CD4-positive, alpha-beta T cell (primary cell): Measurements from ENCODE around the gene OR2T10. TPM values are rescaled to one million over a fixed set of nuclear protein-coding genes. Genes with fewer than 3 reads are reported as not detected.

Source experiments
- ATAC-seq: fragments of 200-7000 bp; cut with Tn5 transposase; one replicate; pipeline ENCODE4 v1.10.0; 2022; ENCODE audit warnings: mild to moderate bottlenecking; ENCODE audit not compliant: poor library complexity
- CTCF ChIA-PET: fragments of 350-600 bp; sonication (Branson Sonifier 250); formaldehyde crosslinking; loops from one replicate; lab custom pipeline; 2021; ENCODE audit warnings: antibody characterized with exemption, inconsistent platforms; lab: Charles Lee
- POLR2A ChIA-PET: fragments of 350-600 bp; sonication (Branson Sonifier 250); formaldehyde crosslinking; loops from one replicate; lab custom pipeline; 2021; ENCODE audit warnings: antibody characterized with exemption, inconsistent platforms; lab: Charles Lee
- DNase-seq, 14 experiments: peaks; one replicate each; pipeline ENCODE4 v3.0.0-alpha.2; 2013 to 2020; ENCODE audit warnings: mixed read lengths in 2 of 14
- H3K27ac ChIP-seq, 2 donors: one replicate each; pipeline versions ENCODE4 v1.5.1 to v1.7.0; 2013; ENCODE audit warnings: low read length in 2 of 2, low read depth in 1 of 2, mild to moderate bottlenecking in 1 of 2
- H3K27me3 ChIP-seq, 2 experiments: 1 replicate in 1 of 2; 2 replicates in 1 of 2; pipeline versions ENCODE4 v1.6.1 to v1.7.0; 2013; ENCODE audit warnings: low read length in 2 of 2, control low read depth in 1 of 2, mild to moderate bottlenecking in 1 of 2, moderate library complexity in 1 of 2; ENCODE audit not compliant: insufficient read depth in 2 of 2, control insufficient read depth in 1 of 2
- H3K36me3 ChIP-seq: one replicate; pipeline ENCODE4 v1.6.1; 2013; ENCODE audit warnings: low read length, control low read depth; ENCODE audit not compliant: insufficient read depth
- H3K4me1 ChIP-seq: one replicate; pipeline ENCODE4 v1.6.1; 2013; ENCODE audit warnings: low read length, control low read depth; ENCODE audit not compliant: insufficient read depth
- H3K4me3 ChIP-seq: one replicate; pipeline ENCODE4 v1.5.1; 2013; ENCODE audit warnings: mild to moderate bottlenecking, low read length, moderate library complexity
- H3K9me3 ChIP-seq, 2 experiments: 1 replicate in 1 of 2; 2 replicates in 1 of 2; pipeline versions ENCODE4 v1.6.1 to v1.7.0; 2013; ENCODE audit warnings: low read length in 2 of 2, mild to moderate bottlenecking in 2 of 2, control low read depth in 1 of 2, moderate library complexity in 1 of 2; ENCODE audit not compliant: control insufficient read depth in 1 of 2, insufficient read depth in 1 of 2
- H3K27ac Mint-ChIP-seq: one replicate; pipeline ENCODE4 v1.8.0; 2020; ENCODE audit warnings: mixed read lengths
- H3K27me3 Mint-ChIP-seq: one replicate; pipeline ENCODE4 v1.8.0; 2021; ENCODE audit warnings: mixed read lengths
- H3K36me3 Mint-ChIP-seq: one replicate; pipeline ENCODE4 v1.8.0; 2021; ENCODE audit warnings: low read depth, mixed read lengths
- H3K4me1 Mint-ChIP-seq: one replicate; pipeline ENCODE4 v1.8.0; 2021; ENCODE audit warnings: low read depth, mixed read lengths
- H3K4me3 Mint-ChIP-seq: one replicate; pipeline ENCODE4 v1.8.0; 2020; ENCODE audit warnings: mild to moderate bottlenecking, mixed read lengths
- H3K9me3 Mint-ChIP-seq: one replicate; pipeline ENCODE4 v1.8.0; 2020; ENCODE audit warnings: mixed read lengths
- CTCF ChIP-seq: fragments of 200-600 bp; IDR thresholded peaks from one replicate; pipeline ENCODE4 v1.8.0; 2022; ENCODE audit warnings: antibody characterized with exemption, mild to moderate bottlenecking
- intact Hi-C, 2 experiments: fragments of 100-400 bp; cut with DNase I in 1 of 2; cut with micrococcal nuclease in 1 of 2; formaldehyde crosslinking; loops; one replicate each; pipeline versions ENCODE4 v1.15.1 to v1.9.0; 2023 to 2025; cut with DNase I, micrococcal nuclease
- total RNA-seq, 174 experiments: library from RNA in 2 of 174; stranded (reverse) in 2 of 174; gene quantifications; one replicate each; pipeline ENCODE4 v1.2.3 and lab custom pipeline; 2021 to 2026

Gene OR2T10
- total RNA-seq, 2 experiments from 2014 or later = not detected

GRCh38 chr1:248622570-248623001 is 25.1 kb upstream of the OR2T10 start:
- Histone ChIP-seq H3K4me3 (no peak overlapping the region), H3K27me3 (no peaks in the 10 kb centered on the region), H3K4me1 (no peaks in the 10 kb centered on the region), H3K36me3 (no peaks in the 10 kb centered on the region), H3K27ac (no peak overlapping the region), H3K9me3 (no peaks in the 10 kb centered on the region)
- no peaks in the 10 kb centered on the region for H3K9me3 Mint-ChIP-seq
- no peak overlapping the region for H3K4me3 Mint-ChIP-seq
- intact Hi-C loops = loop anchor here (2.0 to 5.0 kb wide), 2 partner anchors 184 to 185 kb away; no protein-coding TSS in a partner anchor
- ATAC-seq = peak; percentile 70
- no peaks in the 10 kb centered on the region for H3K36me3 Mint-ChIP-seq
- peak; percentile 62 for TF ChIP-seq CTCF
- ChIA-PET CTCF (no interaction called here), POLR2A (no interaction called here)
- H3K4me1 Mint-ChIP-seq = no peaks in the 10 kb centered on the region
- H3K27me3 Mint-ChIP-seq = no peaks in the 10 kb centered on the region
- no peak overlapping the region for H3K27ac Mint-ChIP-seq
- DNase-seq = peak in 4 of 14 experiments; percentile 11 to 53 (median 38)

- H3K4me1 ChIP-seq = no peaks in the 10 kb centered on the region
- no peak overlapping the region for H3K27ac ChIP-seq
- Mint-ChIP-seq H3K27me3 (no peaks in the 10 kb centered on the region), H3K4me3 (no peak overlapping the region), H3K27ac (no peak overlapping the region), H3K36me3 (no peaks in the 10 kb centered on the region), H3K4me1 (no peaks in the 10 kb centered on the region), H3K9me3 (no peaks in the 10 kb centered on the region)
- no peak for TF ChIP-seq CTCF
- intact Hi-C loops = loop anchor here (2.0 to 5.0 kb wide), 2 partner anchors 185 to 186 kb away; no protein-coding TSS in a partner anchor
- DNase-seq (no peak), ATAC-seq (no peak)
- no peak overlapping the region for H3K4me3 ChIP-seq
- H3K9me3 ChIP-seq = no peaks in the 10 kb centered on the region
- POLR2A ChIA-PET = no interaction called here
- no peaks in the 10 kb centered on the region for H3K36me3 ChIP-seq
- no peaks in the 10 kb centered on the region for H3K27me3 ChIP-seq
- CTCF ChIA-PET = no interaction called here
Observed at GRCh38 chr1:248621770-248622169, 24.3 kb upstream of the OR2T10 start.

GRCh38 chr1:248618878-248619277 is 21.4 kb upstream of the OR2T10 start:
- DNase-seq (peak in 13 of 14 experiments; percentile 5 to 52 (median 43)), ATAC-seq (no peak)
- Histone ChIP-seq H3K27me3 (no peaks in the 10 kb centered on the region), H3K36me3 (no peaks in the 10 kb centered on the region), H3K4me1 (no peaks in the 10 kb centered on the region), H3K4me3 (no peak overlapping the region), H3K27ac (no peak overlapping the region), H3K9me3 (no peaks in the 10 kb centered on the region)
- ChIA-PET CTCF (no interaction called here), POLR2A (interaction anchor here (1.0 kb wide), 1 partner anchor 9 kb away, joined by 3 read pairs; no protein-coding TSS in a partner anchor)
- Mint-ChIP-seq H3K9me3 (no peaks in the 10 kb centered on the region), H3K4me1 (no peaks in the 10 kb centered on the region), H3K27me3 (no peaks in the 10 kb centered on the region), H3K27ac (no peak overlapping the region), H3K4me3 (no peak overlapping the region), H3K36me3 (no peaks in the 10 kb centered on the region)
- peak; percentile 62 for TF ChIP-seq CTCF
- intact Hi-C loops = no loop called here
